H1 (cell line): ENCODE data around the gene IFT74. TPM values are rescaled to one million over a fixed set of nuclear protein-coding genes. Genes with fewer than 3 reads are reported as not detected.

ENCODE experiments used
- BACH1 ChIP-seq: IDR thresholded peaks from 2 replicates; pipeline ENCODE4 v1.6.1; 2012; ENCODE audit warnings: low read length, improper control_type of control experiment
- BCL11A ChIP-seq, 2 experiments: IDR thresholded peaks; one replicate each; pipeline ENCODE4 v1.6.1; 2011; ENCODE audit warnings: low read depth in 2 of 2, low read length in 2 of 2, mild to moderate bottlenecking in 2 of 2
- CHD1 ChIP-seq: IDR thresholded peaks from 2 replicates; pipeline ENCODE4 v1.6.1; 2012; ENCODE audit warnings: low read depth, low read length, improper control_type of control experiment
- GABPA ChIP-seq: IDR thresholded peaks from 2 replicates; pipeline ENCODE4 v1.6.1; 2011; ENCODE audit warnings: mild to moderate bottlenecking, low read length, moderate library complexity, borderline replicate concordance; ENCODE audit not compliant: insufficient read depth
- KDM1A ChIP-seq: fragments of 200-600, 300-600 bp; sonication (generic); IDR thresholded peaks from 2 replicates; pipeline ENCODE4 v1.7.1; 2016; ENCODE audit warnings: mild to moderate bottlenecking, low read length, borderline replicate concordance
- SP1 ChIP-seq: IDR thresholded peaks from 2 replicates; pipeline ENCODE4 v1.6.1; 2011; ENCODE audit warnings: low read depth, low read length
- SUZ12 ChIP-seq: fragments of 200-600 bp; sonication (generic); IDR thresholded peaks from 2 replicates; pipeline ENCODE4 v1.6.1; 2012; ENCODE audit warnings: mild to moderate bottlenecking, inconsistent platforms, low read length, moderate library complexity, mixed read lengths
- TBP ChIP-seq: IDR thresholded peaks from 2 replicates; pipeline ENCODE4 v1.6.1; 2011; ENCODE audit warnings: low read depth, low read length, improper control_type of control experiment
- ZNF274 ChIP-seq: IDR thresholded peaks from 2 replicates; pipeline ENCODE4 v1.7.0; 2012; ENCODE audit warnings: low read length, borderline replicate concordance; ENCODE audit errors: extremely low read depth
- polyA plus RNA-seq, 7 experiments: library from polyadenylated mRNA; depleted of rRNA in 3 of 7; stranded (reverse) in 5 of 7; unstranded in 2 of 7; fragments of >200 nt in 5 of 7; fragments of 200-250 nt in 2 of 7; gene quantifications; 1 replicate in 5 of 7; 2 replicates in 1 of 7; 4 replicates in 1 of 7; pipeline versions ENCODE4 v1.2.1 to v1.2.3, GENCODE V29; 2011 to 2013; ENCODE audit warnings: missing spikeins in 2 of 7, mixed read lengths in 2 of 7
- total RNA-seq: library from RNA; stranded (reverse); fragmentation: NEBNext Ultra II Directional; extraction: Animal tissue kit (Norgen Biotek cat#: 25700); gene quantifications from 2 replicates; pipeline ENCODE4 v1.2.1, GENCODE V29; 2021
- TF ChIP-seq, protein P1 (sequence below): fragments of 300-600 bp; sonication (generic); IDR thresholded peaks from 2 replicates; pipeline ENCODE4 v1.7.1; 2012; ENCODE audit warnings: low read length, moderate library complexity, mild to moderate bottlenecking, inconsistent platforms; ENCODE audit not compliant: insufficient replicate concordance

The IFT74 gene
- total and polyA plus RNA-seq, 2 of the 8 experiments (the other 6 are each of a cell fraction or from before 2014, with no cell fraction given), result 4.4 to 17.8 TPM

DNA sequence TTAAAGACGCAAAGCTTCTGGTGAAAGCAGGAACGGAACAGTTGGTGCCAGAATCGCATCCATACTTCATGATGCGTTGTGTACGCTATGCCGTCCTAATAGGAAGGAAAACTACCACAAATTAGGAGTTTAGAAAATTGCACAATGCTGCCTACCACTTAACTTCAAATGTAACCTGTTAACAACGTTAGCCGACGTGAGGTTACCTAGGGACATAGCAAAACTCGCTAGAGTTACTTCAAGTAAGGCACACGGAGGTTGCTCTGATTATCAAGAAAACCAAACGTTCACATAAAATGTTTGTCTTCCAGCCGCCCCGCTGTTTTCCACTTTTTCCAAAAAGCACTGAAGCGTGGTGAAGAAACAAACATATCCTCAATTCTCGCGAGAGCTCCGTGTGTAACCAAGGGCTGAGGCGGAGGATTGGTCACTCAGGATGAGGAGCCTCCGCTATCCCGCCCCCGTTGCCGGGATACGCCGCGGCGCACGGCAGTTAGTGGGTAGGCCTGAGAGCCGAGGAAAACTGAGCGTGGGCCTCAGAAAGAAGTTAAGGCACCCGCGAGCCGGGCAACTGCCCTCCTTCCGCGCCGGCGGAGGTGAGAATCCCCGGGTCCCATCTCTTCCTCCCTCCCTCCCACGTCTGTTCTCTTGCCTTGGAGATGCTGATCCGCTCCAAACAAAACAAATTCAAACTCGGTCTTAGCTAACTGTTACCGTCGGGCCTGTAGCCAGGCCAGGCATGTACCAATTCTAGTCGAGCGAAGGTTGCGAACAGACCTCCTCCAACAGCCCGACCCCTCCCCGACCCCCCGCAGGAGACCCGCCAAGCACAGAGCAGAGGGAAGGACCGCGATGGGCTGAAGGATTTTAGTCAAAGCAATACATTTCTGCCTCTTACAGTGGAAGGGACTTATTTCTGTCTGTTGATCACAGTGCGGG, at the start of gene IFT74 (continued):
- TF ChIP-seq GABPA, result no peak
- TF ChIP-seq SP1, result 0 out of 2 replicates have a peak, but pooled peaks have one; percentile 19
- no peak for TF ChIP-seq BCL11A (IDR thresholded peaks at IDR 0.05; ENCODE audit: low read depth in 2 of 2, low read length in 2 of 2)
- TF ChIP-seq KDM1A, result no peak
- peak; percentile 47 for TF ChIP-seq BACH1
- TF ChIP-seq, protein P1, sequence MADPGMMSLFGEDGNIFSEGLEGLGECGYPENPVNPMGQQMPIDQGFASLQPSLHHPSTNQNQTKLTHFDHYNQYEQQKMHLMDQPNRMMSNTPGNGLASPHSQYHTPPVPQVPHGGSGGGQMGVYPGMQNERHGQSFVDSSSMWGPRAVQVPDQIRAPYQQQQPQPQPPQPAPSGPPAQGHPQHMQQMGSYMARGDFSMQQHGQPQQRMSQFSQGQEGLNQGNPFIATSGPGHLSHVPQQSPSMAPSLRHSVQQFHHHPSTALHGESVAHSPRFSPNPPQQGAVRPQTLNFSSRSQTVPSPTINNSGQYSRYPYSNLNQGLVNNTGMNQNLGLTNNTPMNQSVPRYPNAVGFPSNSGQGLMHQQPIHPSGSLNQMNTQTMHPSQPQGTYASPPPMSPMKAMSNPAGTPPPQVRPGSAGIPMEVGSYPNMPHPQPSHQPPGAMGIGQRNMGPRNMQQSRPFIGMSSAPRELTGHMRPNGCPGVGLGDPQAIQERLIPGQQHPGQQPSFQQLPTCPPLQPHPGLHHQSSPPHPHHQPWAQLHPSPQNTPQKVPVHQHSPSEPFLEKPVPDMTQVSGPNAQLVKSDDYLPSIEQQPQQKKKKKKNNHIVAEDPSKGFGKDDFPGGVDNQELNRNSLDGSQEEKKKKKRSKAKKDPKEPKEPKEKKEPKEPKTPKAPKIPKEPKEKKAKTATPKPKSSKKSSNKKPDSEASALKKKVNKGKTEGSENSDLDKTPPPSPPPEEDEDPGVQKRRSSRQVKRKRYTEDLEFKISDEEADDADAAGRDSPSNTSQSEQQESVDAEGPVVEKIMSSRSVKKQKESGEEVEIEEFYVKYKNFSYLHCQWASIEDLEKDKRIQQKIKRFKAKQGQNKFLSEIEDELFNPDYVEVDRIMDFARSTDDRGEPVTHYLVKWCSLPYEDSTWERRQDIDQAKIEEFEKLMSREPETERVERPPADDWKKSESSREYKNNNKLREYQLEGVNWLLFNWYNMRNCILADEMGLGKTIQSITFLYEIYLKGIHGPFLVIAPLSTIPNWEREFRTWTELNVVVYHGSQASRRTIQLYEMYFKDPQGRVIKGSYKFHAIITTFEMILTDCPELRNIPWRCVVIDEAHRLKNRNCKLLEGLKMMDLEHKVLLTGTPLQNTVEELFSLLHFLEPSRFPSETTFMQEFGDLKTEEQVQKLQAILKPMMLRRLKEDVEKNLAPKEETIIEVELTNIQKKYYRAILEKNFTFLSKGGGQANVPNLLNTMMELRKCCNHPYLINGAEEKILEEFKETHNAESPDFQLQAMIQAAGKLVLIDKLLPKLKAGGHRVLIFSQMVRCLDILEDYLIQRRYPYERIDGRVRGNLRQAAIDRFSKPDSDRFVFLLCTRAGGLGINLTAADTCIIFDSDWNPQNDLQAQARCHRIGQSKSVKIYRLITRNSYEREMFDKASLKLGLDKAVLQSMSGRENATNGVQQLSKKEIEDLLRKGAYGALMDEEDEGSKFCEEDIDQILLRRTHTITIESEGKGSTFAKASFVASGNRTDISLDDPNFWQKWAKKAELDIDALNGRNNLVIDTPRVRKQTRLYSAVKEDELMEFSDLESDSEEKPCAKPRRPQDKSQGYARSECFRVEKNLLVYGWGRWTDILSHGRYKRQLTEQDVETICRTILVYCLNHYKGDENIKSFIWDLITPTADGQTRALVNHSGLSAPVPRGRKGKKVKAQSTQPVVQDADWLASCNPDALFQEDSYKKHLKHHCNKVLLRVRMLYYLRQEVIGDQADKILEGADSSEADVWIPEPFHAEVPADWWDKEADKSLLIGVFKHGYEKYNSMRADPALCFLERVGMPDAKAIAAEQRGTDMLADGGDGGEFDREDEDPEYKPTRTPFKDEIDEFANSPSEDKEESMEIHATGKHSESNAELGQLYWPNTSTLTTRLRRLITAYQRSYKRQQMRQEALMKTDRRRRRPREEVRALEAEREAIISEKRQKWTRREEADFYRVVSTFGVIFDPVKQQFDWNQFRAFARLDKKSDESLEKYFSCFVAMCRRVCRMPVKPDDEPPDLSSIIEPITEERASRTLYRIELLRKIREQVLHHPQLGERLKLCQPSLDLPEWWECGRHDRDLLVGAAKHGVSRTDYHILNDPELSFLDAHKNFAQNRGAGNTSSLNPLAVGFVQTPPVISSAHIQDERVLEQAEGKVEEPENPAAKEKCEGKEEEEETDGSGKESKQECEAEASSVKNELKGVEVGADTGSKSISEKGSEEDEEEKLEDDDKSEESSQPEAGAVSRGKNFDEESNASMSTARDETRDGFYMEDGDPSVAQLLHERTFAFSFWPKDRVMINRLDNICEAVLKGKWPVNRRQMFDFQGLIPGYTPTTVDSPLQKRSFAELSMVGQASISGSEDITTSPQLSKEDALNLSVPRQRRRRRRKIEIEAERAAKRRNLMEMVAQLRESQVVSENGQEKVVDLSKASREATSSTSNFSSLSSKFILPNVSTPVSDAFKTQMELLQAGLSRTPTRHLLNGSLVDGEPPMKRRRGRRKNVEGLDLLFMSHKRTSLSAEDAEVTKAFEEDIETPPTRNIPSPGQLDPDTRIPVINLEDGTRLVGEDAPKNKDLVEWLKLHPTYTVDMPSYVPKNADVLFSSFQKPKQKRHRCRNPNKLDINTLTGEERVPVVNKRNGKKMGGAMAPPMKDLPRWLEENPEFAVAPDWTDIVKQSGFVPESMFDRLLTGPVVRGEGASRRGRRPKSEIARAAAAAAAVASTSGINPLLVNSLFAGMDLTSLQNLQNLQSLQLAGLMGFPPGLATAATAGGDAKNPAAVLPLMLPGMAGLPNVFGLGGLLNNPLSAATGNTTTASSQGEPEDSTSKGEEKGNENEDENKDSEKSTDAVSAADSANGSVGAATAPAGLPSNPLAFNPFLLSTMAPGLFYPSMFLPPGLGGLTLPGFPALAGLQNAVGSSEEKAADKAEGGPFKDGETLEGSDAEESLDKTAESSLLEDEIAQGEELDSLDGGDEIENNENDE, result no peak
- TF ChIP-seq CHD1, result no peak
- no peak for TF ChIP-seq SUZ12
- no peak for TF ChIP-seq ZNF274
- peak; percentile 67 for TF ChIP-seq TBP
